ENCODE measurements around the gene SYTL5. TPM values are rescaled to one million over a fixed set of nuclear protein-coding genes. Genes with fewer than 3 reads are reported as not detected.
A peak's percentile ranks its signal among the peaks of the same experiment; 100 is the strongest.

Gene SYTL5
- total and polyA plus RNA-seq, 2 of the 4 experiments (the other 2 are of a cell fraction) = 0.19 to 0.54 TPM

- Histone ChIP-seq H2BK15ac (ENCODE audit: low read depth, low read length) (no peak overlapping the region), H4K20me1 (ENCODE audit: insufficient read depth, low read length) (no peaks in the 10 kb centered on the region), H3K79me1 (ENCODE audit: low read depth in 1 of 2, low read length in 2 of 2) (no peaks in the 10 kb centered on the region), H4K91ac (ENCODE audit: insufficient read depth, low read depth, low read length) (no peak overlapping the region), H3K56ac (ENCODE audit: extremely low read depth, insufficient read depth, low read length) (no peak overlapping the region), H3K4me3 (ENCODE audit: insufficient read depth, low read depth, low read length) (no peak overlapping the region), H3K4me1 (ENCODE audit: control insufficient read depth, insufficient read depth, low read length) (no peaks in the 10 kb centered on the region), H4K8ac (ENCODE audit: low read depth in 2 of 2, low read length in 2 of 2) (no peak overlapping the region), H2BK120ac (ENCODE audit: low read depth, low read length) (no peak overlapping the region), H3K14ac (replicated peaks; ENCODE audit: low read depth, low read length) (no peak overlapping the region), H3K36me3 (ENCODE audit: control insufficient read depth, insufficient read depth, low read length) (no peaks in the 10 kb centered on the region), H4K5ac (ENCODE audit: low read depth, low read length) (no peak overlapping the region), H3K18ac (ENCODE audit: low read depth, low read length) (no peak overlapping the region), H3K9ac (ENCODE audit: low read depth, low read length) (no peak overlapping the region), H2AK9ac (replicated peaks; ENCODE audit: low read depth, low read length, poor library complexity) (no peak overlapping the region), H3K27me3 (ENCODE audit: control insufficient read depth, insufficient read depth, low read length) (no peaks in the 10 kb centered on the region), H3K23ac (ENCODE audit: low read depth, low read length) (no peak overlapping the region), H3K9me1 (ENCODE audit: insufficient read depth, low read length) (no peaks in the 10 kb centered on the region), H2AFZ (replicated peaks; ENCODE audit: low read length, poor library complexity) (no peak overlapping the region), H2BK5ac (ENCODE audit: low read depth, low read length, poor library complexity, severe bottlenecking) (no peak overlapping the region), H3K27ac (ENCODE audit: insufficient read depth, low read length) (no peak overlapping the region), H3K9me3 (ENCODE audit: control insufficient read depth, insufficient read depth, low read length) (no peaks in the 10 kb centered on the region), H2BK20ac (ENCODE audit: low read depth, low read length) (no peak overlapping the region), H3K4me2 (ENCODE audit: low read depth, low read length) (no peak overlapping the region), H2AK5ac (ENCODE audit: low read depth, low read length) (no peak overlapping the region), H3K4ac (ENCODE audit: low read depth, low read length) (no peak overlapping the region)
- DNase-seq (peak; percentile 28), ATAC-seq (ENCODE audit: low read depth) (no peak)
- no TSS peak for BruUV-seq (replicated peaks)
- in situ Hi-C loops (cut with MboI; ENCODE audit: low sequenced_read_pairs) = no loop called here
- WGBS, 2 experiments (ENCODE audit: extremely low coverage in 2 of 2, insufficient read length in 1 of 2) = no CpG with 5 or more reads among the region's 6 CpGs
- dilution Hi-C loops (cut with HindIII; ENCODE audit: low sequenced_read_pairs, unreplicated experiment) = no loop called here
- ChIA-PET POLR2A (ENCODE audit: unreplicated experiment) (no interaction called here), CTCF (no interaction called here)
- TF ChIP-seq RCOR1 (IDR thresholded peaks at IDR 0.05; ENCODE audit: insufficient replicate concordance, low read length) (no peak), CEBPB (IDR thresholded peaks at IDR 0.05; ENCODE audit: low read depth, low read length) (peak; percentile 35; the same call in 1 of the 2 replicates)
- intact Hi-C loops (cut with micrococcal nuclease) = no loop called here
These were observed 102.0 kb downstream of the SYTL5 start for GRCh38 chrX:38108364-38108763.

Measured in IMR-90 (cell line).